ENCODE measurements around the gene PCBP1.
A peak's percentile ranks its signal among the peaks of the same experiment; 100 is the strongest.

GRCh38 chr2:70086278-70086837 lies 919 bp upstream of the PCBP1 start:
- TF ChIP-seq POLR2A (IDR thresholded peaks at IDR 0.05; ENCODE audit: low read length) (peak; percentile 94), GATA1 (IDR thresholded peaks at IDR 0.05; ENCODE audit: low read depth, low read length) (no peak)

Data from erythroblast (primary cell).